ENCODE data around the gene PRPS1.
A peak's percentile ranks its signal among the peaks of the same experiment; 100 is the strongest.

PRPS1 gene

DNA sequence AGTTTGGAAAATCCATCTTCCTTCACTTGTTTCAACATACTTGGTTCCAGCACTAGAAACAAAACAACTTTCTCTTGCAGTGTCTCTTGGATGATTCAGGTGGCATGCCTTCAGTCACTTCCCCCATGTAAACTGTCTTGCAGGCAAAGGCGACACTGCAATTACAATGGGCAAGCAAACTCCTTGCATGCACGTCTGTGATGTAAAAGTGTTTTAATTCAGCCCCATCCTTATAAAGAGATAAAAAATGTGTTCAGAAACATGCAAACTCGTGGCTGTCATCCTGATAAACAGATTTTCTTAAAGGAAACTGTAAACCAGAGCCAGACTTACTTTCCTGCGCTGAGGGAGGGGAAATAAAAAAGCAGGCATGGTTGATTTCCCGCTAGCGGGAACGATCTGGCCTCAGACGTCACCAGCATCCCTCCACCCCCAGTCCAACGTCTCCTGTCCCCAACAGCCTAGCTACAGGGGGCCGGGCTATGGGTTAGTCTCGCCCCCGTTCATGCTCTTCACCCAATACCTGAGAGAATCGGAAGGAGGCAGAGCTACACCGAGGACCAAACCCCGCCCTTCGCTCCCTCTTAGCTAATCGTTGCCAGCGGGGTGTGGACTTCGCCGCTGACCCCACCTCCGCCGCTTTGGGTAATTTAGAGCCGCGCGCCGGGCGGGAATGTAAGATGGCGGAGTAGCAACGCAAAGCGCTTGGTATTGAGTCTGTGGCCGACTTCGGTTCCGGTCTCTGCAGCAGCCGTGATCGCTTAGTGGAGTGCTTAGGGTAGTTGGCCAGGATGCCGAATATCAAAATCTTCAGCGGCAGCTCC, at the start of gene PRPS1:
PRPS1 (plus strand) TSS at position 673 of the 824 bp plus-strand sequence; CDS start at position 792, 119 bp downstream.
- peaks cover 9 to 16% of the 10 kb centered on the region in 2 experiments for H3K4me1 ChIP-seq (ENCODE audit: control insufficient read depth in 1 of 2, insufficient read depth in 1 of 2, low read depth in 1 of 2, low read length in 1 of 2)
- H3K9me3 ChIP-seq, result no peaks in the 10 kb centered on the region
- TF ChIP-seq, protein P1, sequence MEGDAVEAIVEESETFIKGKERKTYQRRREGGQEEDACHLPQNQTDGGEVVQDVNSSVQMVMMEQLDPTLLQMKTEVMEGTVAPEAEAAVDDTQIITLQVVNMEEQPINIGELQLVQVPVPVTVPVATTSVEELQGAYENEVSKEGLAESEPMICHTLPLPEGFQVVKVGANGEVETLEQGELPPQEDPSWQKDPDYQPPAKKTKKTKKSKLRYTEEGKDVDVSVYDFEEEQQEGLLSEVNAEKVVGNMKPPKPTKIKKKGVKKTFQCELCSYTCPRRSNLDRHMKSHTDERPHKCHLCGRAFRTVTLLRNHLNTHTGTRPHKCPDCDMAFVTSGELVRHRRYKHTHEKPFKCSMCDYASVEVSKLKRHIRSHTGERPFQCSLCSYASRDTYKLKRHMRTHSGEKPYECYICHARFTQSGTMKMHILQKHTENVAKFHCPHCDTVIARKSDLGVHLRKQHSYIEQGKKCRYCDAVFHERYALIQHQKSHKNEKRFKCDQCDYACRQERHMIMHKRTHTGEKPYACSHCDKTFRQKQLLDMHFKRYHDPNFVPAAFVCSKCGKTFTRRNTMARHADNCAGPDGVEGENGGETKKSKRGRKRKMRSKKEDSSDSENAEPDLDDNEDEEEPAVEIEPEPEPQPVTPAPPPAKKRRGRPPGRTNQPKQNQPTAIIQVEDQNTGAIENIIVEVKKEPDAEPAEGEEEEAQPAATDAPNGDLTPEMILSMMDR (IDR thresholded peaks at IDR 0.05), result no peak
- H3K27me3 ChIP-seq, result no peaks in the 10 kb centered on the region
- peak within 1 kb of the TSS; percentile 67 to 68 for H3K4me3 ChIP-seq (ENCODE audit: low read depth in 1 of 2, low read length in 1 of 2)
- H3K36me3 ChIP-seq, result no peaks in the 10 kb centered on the region
- H3K27ac ChIP-seq, result peak within 1 kb of the TSS; percentile 50

DNA sequence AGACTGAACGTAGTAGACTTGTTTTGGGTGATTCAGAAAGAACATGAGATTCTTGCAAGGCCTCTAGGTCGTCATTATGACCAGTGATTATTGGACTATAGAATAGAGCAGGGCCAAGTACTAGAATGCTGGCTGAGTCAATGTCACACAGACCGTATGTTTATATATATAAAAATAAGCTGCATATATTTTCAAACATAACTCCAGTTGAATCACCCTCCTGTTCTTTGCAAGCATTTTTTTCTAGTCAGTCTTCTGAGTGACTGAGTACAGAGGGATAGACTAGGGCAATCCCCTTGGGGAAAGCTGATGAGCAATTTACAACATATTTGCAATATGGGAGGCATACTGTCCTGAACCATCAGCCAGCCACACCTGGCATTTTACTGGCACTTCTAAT, 48.4 kb upstream of the PRPS1 start:
- H3K27me3 ChIP-seq, result no peaks in the 10 kb centered on the region
- H3K4me3 ChIP-seq (ENCODE audit: low read depth in 1 of 2, low read length in 1 of 2), result no peak overlapping the region
- no peaks in the 10 kb centered on the region for H3K9me3 ChIP-seq
- no peaks in the 10 kb centered on the region for H3K36me3 ChIP-seq
- H3K4me1 ChIP-seq (ENCODE audit: control insufficient read depth in 1 of 2, insufficient read depth in 1 of 2, low read depth in 1 of 2, low read length in 1 of 2), result no peaks in the 10 kb centered on the region
- TF ChIP-seq, protein P1 (IDR thresholded peaks at IDR 0.05), result no peak
- H3K27ac ChIP-seq, result no peak overlapping the region

DNA sequence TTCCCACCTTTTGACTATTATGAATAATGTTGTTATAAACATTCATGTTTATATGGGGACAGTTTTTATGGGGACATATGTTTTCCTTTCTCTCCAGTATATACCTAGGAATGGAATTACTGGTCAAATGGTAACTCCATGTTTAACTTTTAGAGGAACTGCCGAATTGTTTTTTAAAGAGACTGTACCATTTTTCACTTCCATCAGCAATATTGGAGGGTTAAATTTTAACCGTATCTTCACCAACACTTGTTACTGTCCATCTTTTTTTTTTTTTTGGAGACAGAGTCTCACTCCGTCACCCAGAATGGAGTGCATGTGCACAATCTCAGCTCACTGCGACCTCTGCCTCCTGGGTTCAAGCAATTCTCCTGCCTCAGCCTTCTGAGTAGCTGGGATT, 46.4 kb upstream of the PRPS1 start:
- TF ChIP-seq, protein P1 (IDR thresholded peaks at IDR 0.05), result no peak
- Histone ChIP-seq H3K27me3 (no peaks in the 10 kb centered on the region), H3K27ac (no peak overlapping the region), H3K9me3 (no peaks in the 10 kb centered on the region), H3K4me1 (ENCODE audit: control insufficient read depth in 1 of 2, insufficient read depth in 1 of 2, low read depth in 1 of 2, low read length in 1 of 2) (no peaks in the 10 kb centered on the region), H3K4me3 (ENCODE audit: low read depth in 1 of 2, low read length in 1 of 2) (no peak overlapping the region), H3K36me3 (no peaks in the 10 kb centered on the region)

DNA sequence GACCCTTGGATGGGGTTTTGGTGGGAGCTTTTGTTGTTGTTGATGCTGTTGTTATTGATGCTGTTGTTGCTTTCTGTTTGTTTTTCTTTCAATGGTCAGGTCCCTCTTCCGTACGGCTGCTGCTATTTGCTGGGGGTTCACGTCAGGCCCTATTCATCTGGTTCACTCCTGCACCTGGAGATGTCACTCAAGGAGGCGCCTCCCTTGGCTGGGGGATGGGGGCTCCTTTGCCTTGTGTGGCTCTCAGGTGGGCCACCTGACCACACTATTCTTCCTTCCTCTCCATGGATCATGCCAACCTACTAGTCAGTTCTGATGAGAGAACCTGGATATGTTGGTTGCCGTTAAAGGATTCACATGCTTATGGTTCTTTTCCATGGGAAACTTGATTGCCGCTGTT, 39.1 kb upstream of the PRPS1 start:
- H3K4me1 ChIP-seq (ENCODE audit: control insufficient read depth in 1 of 2, insufficient read depth in 1 of 2, low read depth in 1 of 2, low read length in 1 of 2), result no peaks in the 10 kb centered on the region
- no peak overlapping the region for H3K27ac ChIP-seq
- no peaks in the 10 kb centered on the region for H3K36me3 ChIP-seq
- H3K4me3 ChIP-seq (ENCODE audit: low read depth in 1 of 2, low read length in 1 of 2), result no peak overlapping the region
- H3K27me3 ChIP-seq, result no peaks in the 10 kb centered on the region
- TF ChIP-seq, protein P1 (IDR thresholded peaks at IDR 0.05), result no peak
- no peaks in the 10 kb centered on the region for H3K9me3 ChIP-seq

DNA sequence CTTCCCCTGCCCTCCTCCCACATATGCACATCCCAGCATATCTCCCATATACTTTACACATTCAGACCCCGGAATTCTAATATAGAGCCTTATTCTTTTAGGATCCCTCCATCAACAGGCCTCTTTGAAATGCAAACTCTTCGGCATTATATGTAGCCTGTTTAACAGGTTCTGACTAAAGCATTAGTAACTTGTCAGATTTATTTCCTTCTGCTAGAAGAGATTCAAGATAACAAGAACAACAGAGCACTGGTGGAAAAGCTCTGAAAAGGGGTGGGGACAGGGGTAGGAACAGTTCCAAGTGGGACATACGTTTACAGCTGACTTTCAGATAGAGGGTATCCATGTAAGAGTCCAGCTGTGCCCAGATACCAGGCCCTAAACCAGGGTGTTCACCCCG, 31.7 kb upstream of the PRPS1 start:
- no peak overlapping the region for H3K27ac ChIP-seq
- TF ChIP-seq, protein P1 (IDR thresholded peaks at IDR 0.05), result no peak
- no peaks in the 10 kb centered on the region for H3K9me3 ChIP-seq
- no peak overlapping the region for H3K4me3 ChIP-seq (ENCODE audit: low read depth in 1 of 2, low read length in 1 of 2)
- no peaks in the 10 kb centered on the region for H3K27me3 ChIP-seq
- H3K36me3 ChIP-seq, result no peaks in the 10 kb centered on the region
- H3K4me1 ChIP-seq (ENCODE audit: control insufficient read depth in 1 of 2, insufficient read depth in 1 of 2, low read depth in 1 of 2, low read length in 1 of 2), result no peaks in the 10 kb centered on the region
